Peyer's patch (tissue), 4 donors: ENCODE data around the gene DCLK1.

Source experiments
- CTCF ChIP-seq, 6 experiments: fragments of 450-650 bp in 4 of 6; fragments of 200-600 bp in 2 of 6; sonication (generic) in 1 of 6; IDR thresholded peaks; one replicate each; pipeline ENCODE4 v1.5.1; 2017 to 2019; ENCODE audit warnings: antibody characterized with exemption in 6 of 6, mild to moderate bottlenecking in 3 of 6, moderate library complexity in 1 of 6
- POLR2A ChIP-seq, 2 donors: fragments of 450-650 bp; IDR thresholded peaks; one replicate each; pipeline ENCODE4 v1.5.1; 2017; ENCODE audit warnings: antibody characterized with exemption in 2 of 2, mild to moderate bottlenecking in 2 of 2, moderate library complexity in 2 of 2

- no peak for TF ChIP-seq CTCF (IDR thresholded peaks at IDR 0.05)
- no peak for TF ChIP-seq POLR2A (IDR thresholded peaks at IDR 0.05)
Observed at GRCh38 chr13:35792021-35792420, 339.2 kb downstream of the DCLK1 start.
